GM12891 (cell line): ENCODE measurements around the gene PTPN3.

Experiments
- POLR2A ChIP-seq: IDR thresholded peaks from 2 replicates; pipeline ENCODE4 v1.6.1; 2011; ENCODE audit warnings: low read depth, low read length, control low read depth
- POLR2AphosphoS5 ChIP-seq: IDR thresholded peaks from 2 replicates; pipeline ENCODE4 v1.6.1; 2011; ENCODE audit warnings: low read depth, low read length, control low read depth
- POU2F2 ChIP-seq: IDR thresholded peaks from 2 replicates; pipeline ENCODE4 v1.6.1; 2011; ENCODE audit warnings: low read depth, mild to moderate bottlenecking, control low read depth, low read length, moderate library complexity
- SPI1 ChIP-seq: IDR thresholded peaks from 2 replicates; pipeline ENCODE4 v1.6.1; 2011; ENCODE audit warnings: low read depth, low read length, control low read depth
- TAF1 ChIP-seq: IDR thresholded peaks from 2 replicates; pipeline ENCODE4 v1.6.1; 2011; ENCODE audit warnings: low read depth, low read length, control low read depth

DNA sequence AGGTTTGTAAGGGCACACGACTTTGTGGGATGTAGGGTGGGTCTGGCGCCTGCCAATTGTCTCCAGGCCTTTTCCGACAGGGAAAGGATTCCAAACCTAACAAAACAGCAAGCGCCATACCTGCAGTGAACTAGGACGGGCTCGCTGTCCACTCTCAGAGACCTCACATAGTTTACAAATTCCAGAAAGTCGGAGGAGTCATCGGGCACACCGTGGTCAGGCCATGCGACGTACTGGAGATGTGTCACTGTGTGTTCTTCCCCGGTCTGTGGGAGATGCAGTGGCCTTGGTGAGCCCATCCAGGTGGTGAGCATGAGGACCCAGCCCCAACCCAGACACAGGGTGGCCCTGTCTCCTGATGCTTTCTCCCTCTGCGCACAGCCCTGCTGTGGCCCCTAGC lies 115.9 kb downstream of the PTPN3 start:
- TF ChIP-seq POLR2AphosphoS5 (no peak), POLR2A (no peak), TAF1 (no peak), SPI1 (no peak), POU2F2 (no peak)
